Ramos (cell line): Measurements from ENCODE around the gene ERP44.

Experiments
- in situ Hi-C: fragments of 300-500 bp; cut with MboI; formaldehyde crosslinking; loops from one replicate; pipeline ENCODE4 v1.14.3; 2022; ENCODE audit warnings: low sequenced_read_pairs; ENCODE audit not compliant: unreplicated experiment

Gene ERP44

DNA sequence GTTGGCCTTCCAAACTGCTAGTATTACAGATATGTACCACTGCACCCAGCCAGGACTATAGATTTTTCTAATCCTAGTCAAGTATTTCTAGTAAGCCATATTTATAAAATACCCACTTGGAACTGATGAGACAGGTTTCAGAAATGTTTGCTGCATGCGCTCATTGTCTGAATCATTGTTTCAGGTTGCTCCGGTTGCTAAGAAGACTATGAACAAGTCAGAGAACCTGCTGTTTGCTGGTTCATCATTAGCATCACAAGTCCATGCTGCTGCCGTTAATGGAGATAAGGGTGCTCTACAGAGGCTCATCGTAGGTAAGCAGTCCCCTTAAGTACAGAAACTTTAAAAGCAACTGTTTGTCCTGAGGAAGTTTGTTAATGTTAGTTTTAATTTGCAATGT, 5.5 kb upstream of the ERP44 start:
- in situ Hi-C loops = no loop called here

DNA sequence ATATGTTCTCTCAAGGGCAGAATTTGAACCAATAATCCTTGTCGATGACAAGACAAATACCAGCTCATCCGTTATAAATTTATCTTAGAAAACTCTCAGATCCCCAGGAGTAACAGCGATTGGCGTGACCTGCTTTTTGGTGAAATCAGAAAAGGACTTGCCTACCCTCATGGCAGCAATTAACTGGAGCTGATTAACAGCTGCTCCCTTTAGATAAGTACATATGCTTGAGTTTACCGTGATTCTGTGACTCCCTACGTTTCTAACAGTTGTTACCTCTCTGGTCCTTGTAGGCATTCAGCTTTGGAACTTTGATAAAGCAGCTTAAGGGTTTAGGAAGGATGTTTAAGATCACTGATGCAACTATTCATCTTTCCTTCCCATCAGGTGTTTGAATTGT, 2.8 kb upstream of the ERP44 start:
- in situ Hi-C loops = no loop called here

DNA sequence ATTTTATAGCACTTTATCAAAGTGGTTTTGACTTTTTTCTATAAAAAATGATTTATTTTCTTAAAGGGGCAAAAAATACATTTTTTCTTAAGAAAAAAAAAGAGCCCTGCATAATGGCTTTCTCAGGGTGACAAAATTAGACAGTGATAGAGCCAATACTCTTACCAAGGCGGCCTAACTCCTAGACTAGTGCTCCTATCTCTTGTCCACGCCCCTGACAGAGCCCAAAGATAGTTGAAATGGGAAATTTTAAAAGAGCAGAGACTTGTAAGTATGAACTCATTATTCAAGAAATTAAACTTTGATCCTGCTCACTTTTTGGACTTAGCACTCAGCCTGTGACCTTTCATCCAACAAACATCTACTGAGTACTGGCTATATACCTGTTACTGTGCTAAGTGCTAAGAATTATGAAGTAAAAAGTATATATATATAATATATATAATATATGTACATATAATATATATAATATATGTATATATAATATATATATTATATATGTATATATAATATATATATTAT, 1.4 kb upstream of the ERP44 start:
- in situ Hi-C loops = no loop called here

DNA sequence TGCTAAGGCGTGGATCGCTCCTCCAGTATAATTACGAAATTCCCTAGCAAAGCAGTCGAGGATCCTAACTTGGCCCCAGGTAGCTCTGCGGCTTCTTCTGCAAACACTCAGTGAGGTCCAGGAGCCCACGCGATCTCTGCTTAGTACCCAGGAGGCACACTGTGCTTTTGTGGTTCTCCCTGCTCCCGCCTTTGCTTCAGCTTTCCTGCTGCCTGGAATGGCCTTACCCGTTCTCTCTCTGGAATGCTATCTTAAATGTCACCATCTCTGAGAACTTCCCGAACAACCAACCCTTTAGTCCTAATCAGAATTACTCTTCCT, 882 bp upstream of the ERP44 start:
- in situ Hi-C loops = loop anchor here (25.0 kb wide), 1 partner anchor 1987 kb away; the partner anchor contains the start of gene TRIM14

DNA sequence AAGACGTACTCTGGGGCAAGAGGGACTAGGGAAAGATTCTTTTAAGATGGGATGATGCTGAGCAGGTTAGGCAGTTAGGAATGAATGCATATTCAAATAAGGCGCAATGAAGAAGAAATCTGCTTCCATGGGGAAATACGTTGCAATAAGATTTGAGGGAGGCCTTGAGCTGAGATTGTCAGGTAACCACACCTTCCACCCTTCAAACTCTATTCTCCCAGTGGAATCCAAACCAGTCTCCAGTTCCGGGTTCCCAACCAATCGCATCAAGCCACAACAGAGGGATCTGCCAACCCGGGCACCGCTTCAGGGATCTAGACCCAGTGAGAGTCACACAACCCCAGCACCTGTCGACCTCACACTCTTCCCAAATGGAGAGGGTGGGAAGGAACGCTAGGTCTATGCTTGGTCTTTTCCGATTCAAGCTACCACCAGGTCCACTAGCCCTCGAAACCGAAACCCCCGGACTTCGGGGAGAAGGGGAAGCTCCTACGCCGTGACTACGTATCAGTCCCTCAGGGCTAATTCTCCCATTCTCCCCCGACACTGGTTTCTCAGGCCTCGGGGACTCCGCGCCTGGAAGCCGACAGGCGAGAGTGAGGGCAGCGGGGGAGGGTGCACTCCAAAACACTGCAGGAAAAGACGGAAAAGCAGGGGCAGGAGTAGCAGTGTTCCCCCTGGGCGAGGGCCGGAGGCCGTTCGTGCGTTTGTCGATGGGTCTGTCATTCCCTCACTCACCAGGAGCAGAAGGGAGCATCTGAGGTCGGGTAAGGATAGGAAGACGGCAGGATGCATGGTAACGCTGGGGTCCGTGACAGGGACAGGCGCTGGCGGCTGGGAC, 534 bp downstream of the ERP44 start:
- in situ Hi-C loops = loop anchor here (25.0 kb wide), 1 partner anchor 1986 kb away; the partner anchor contains the start of gene TRIM14

DNA sequence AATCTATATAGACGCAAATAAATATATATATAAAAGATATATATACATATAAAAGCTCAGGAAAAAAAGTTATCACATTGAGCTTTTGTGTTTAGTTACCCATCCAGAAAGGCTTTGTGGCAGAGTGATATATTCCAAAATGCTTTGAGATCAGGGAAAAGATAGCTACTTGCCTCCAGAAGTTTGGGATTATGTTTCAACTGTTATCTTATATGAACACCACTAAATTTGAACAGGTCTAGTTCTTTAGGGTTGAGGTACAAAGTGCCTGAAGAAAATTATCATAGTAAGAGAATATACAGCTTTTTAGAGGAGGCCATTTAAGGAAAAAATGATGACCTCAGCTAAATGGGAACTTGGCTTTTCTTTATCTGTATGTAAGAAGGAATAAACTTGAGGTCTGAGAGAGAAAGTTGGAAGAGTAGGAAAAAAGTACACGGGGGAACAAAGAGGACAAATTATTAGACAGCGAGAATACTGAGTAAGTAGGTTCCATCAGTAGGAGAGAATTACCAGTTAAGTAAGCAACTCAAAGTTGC, 2.4 kb downstream of the ERP44 start:
- in situ Hi-C loops = loop anchor here (25.0 kb wide), 1 partner anchor 1984 kb away; the partner anchor contains the start of gene TRIM14

DNA sequence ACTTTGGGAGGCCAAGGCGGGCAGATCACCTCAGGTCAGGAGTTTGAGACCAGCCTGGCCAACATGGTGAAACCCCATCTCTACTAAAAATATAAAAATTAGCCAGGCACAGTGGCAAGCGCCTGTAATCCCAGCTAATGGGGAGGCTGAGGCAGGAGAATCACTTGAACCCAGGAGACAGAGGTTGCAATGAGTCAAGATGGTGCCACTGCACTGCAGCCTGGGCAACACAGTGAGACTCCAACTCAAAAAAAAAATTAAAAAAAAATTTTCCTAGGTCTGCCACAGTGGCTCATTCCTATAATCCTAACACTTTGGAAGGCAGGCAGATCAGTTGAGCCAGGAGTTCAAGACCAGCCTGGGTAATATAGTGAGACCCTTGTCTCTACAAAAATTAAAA, 4.4 kb downstream of the ERP44 start:
- in situ Hi-C loops = loop anchor here (25.0 kb wide), 1 partner anchor 1982 kb away; the partner anchor contains the start of gene TRIM14

DNA sequence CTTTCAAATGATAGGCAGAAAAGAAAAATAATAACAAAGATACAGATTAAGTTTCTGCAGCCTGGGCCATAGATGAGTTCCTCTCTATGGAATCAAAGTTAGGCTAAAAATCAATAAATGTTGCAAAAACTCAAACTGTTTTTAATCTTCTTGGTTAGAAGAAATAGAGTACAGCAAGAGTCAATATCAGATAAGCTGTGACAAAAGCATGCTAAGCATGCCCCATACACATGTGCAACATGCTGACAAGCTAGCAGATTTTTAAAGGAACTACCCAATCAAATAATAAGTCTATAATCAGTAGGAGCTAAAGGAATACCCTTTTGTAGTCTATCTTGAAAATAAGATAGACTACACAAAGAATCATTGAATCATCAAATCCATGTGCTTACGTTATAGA, 6.7 kb downstream of the ERP44 start:
- in situ Hi-C loops = loop anchor here (25.0 kb wide), 1 partner anchor 1980 kb away; the partner anchor contains the start of gene TRIM14

DNA sequence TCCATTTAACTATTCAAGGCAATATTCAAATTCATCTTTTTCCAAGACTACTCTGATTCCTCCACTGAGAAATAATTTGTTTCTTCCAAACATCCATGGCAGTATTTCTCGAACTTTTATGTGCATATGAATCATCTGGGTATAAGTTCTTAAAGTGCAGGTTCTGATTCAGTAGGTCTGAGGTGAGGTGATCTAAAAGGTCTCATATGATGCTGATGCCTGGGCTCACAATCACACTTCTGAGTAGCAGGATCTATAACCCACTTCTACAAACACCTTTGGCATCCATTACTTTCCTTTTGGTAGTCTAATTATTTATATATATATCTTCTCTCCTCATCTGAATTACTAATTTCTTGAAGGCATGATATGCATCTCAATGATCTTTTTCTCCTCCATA, 7.2 kb downstream of the ERP44 start:
- in situ Hi-C loops = loop anchor here (25.0 kb wide), 1 partner anchor 1979 kb away; the partner anchor contains the start of gene TRIM14

DNA sequence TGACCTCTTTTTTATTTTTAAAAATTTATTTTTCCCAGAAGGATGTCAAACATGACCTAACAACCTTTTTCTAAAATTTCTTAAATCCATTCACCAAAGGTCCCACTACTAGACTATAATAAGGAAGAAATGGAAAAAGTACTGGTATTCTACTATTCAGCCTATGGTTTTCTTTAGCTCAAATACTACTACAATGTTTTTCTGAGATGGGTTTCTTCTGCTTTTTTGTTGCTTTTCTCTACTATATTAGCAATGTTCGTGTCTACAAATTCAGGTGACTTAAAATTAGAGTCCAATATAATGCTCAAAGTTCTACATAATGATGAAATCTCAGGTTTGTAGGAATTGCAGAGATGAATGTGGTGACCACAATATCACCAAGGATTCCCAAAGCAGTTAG, 7.9 kb downstream of the ERP44 start:
- in situ Hi-C loops = loop anchor here (25.0 kb wide), 1 partner anchor 1979 kb away; the partner anchor contains the start of gene TRIM14

DNA sequence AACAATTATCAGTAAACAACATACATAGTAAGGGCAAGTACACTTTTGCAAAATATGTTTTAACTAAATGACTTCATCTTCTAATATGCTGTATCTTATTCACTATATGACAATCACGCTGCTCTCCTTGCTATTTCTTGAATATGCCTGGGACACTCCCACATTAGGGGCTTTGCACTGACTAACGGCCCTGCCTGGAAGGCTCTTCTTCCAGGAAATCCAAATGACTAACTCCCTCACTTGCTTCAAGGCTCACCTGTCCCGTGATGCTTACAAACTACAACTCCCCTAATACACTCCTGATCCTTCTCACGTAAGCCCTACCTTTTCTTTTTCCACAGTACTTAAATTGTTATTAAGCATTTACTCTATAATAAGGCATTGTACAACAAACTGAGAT, 10.6 kb downstream of the ERP44 start:
- in situ Hi-C loops = loop anchor here (25.0 kb wide), 1 partner anchor 1976 kb away; the partner anchor contains the start of gene TRIM14

DNA sequence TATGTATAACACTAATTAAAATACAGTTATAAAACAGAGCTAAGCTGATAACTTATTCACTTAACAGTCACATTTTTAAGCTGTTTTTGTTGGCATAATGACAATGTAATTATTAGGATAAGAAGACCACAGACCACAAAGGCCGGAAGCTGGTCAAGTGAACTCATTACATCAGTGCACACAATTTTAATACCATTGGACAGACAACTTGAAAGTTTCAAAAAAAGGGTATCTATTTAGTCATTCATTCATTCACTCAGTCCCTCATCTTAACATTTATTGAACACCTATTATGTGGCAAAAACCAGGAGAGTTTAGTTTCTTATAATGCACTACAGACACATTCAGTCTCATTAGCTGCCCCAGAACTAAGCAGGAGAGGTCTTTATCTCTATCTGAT, 11.6 kb downstream of the ERP44 start:
- in situ Hi-C loops = loop anchor here (25.0 kb wide), 1 partner anchor 1975 kb away; the partner anchor contains the start of gene TRIM14

DNA sequence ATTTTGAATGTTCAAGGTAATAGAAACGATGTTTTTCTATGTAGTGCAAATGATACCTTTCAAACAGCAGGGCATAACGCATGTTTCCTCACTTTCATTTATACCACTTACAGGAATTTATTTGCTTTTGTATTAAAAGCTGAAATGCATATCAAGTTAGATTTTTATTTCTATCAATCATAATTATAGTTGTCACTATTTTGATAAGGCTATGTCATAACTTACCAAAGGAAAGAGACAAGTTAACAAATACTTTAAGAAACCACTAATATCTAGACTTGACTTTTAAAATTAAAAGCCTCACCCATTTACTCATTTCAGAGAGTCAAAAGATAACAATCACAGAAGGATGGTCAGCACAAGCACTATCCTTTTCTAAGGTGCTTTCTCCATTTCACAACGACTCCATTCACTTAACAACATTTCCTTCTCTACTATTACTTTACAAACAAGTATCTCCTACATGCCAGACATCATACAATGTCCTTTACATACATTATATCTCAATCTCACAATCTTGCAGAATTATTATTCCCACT, 12.6 kb downstream of the ERP44 start:
- in situ Hi-C loops = loop anchor here (25.0 kb wide), 1 partner anchor 1974 kb away; the partner anchor contains the start of gene TRIM14

DNA sequence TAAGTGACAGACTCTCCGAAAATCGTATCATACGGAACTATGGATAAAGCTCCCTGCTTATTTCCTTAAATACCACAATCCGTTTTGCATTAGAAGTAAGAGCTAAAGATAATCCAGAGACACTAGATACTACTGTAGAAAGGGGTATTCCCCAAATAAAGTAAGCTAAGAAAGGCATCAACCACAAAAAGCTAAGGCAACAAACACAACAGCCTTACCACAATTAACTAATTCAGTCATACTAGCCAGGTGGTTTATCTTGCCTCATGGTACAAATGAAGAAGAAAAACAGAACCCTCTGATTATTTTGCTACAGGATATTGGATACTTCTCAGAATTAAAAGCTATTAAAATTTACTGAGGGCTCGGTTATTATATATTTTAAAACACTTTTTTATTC, 14.1 kb downstream of the ERP44 start:
- in situ Hi-C loops = loop anchor here (25.0 kb wide), 1 partner anchor 1972 kb away; the partner anchor contains the start of gene TRIM14

DNA sequence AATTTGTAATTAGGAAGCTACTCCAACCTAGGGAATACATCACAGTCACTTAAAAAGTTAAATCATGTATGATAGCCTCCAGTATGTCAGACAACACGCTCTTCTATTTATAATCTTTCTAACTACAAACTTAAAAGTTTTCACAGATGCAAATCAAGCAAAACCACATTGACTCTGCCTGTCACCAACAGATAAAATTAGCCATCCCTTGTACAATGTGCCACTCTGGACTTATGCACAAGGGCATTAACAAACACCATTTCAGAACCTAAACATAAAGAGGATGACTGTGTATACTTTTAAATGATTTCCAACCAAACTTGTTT, 14.7 kb downstream of the ERP44 start:
- in situ Hi-C loops = loop anchor here (25.0 kb wide), 1 partner anchor 1972 kb away; the partner anchor contains the start of gene TRIM14

DNA sequence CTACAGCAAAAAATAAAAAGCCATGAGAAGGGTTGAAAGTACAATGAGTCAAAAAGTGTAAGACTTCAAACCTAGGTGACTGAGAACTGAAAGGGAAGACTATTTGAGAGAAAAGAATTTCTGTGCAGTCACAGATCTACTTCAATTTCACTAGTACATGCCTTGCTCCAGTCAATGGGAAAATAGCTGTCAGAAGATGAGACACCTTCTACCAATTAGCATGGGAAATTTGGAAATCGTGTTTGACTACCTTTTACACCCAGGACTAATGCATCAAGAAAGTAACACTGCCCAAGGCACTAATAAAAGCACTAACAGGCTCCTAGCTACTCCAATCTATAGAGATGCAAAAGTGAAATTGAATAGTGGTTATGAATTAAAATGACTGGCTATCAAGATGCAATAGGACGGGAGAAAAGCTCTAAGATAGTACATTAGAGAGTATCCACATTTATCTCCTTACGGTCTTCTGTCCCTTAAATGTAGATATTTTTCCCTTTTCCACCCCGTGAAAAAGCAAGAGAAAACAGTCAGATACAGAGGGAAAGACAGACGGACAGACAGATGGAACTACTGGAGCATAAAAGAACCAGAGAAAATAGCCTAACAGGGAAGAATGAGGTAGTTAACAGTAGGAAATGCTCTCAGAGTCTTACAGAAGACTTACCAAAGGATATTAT, 15.2 kb downstream of the ERP44 start:
- in situ Hi-C loops = loop anchor here (25.0 kb wide), 1 partner anchor 1971 kb away; the partner anchor contains the start of gene TRIM14

DNA sequence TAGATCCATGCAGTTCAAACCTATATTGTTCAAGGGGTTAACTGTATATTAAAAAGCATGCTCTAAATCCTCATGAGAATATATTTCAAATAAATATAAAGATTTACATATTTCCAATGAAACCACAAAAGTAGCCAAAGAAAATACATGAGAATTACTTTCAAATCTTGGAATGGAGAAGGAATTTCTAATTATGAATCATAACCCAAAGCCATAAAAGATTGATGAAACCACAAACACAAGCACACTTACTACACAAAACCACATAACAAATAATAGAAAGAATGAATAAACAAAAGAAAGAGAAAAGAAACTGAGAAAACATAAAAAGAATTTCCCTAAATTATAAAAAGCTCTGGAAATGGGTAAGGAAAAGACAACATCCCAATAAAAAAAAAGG, 16.0 kb downstream of the ERP44 start:
- in situ Hi-C loops = loop anchor here (25.0 kb wide), 1 partner anchor 1970 kb away; the partner anchor contains the start of gene TRIM14

DNA sequence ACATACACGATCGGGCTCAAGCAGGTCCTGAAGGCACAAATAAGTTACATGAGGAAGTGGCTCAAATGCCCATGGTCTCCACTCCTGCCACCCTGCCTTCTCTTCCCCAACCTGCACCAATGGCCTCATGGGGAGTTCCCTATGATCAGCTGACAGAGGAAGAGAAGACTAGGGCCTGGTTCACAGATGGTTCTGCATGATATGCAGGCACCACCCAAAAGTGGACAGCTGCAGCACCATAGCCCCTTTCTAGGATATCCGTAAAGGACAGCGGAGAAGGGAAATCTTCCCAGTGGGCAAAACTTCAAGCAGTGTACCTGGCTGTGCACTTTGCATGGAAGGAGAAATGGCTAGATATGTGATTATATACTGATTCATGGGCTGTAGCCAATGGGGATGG, 22.5 kb downstream of the ERP44 start:
- in situ Hi-C loops = loop anchor here (25.0 kb wide), 1 partner anchor 1964 kb away; the partner anchor contains the start of gene TRIM14

DNA sequence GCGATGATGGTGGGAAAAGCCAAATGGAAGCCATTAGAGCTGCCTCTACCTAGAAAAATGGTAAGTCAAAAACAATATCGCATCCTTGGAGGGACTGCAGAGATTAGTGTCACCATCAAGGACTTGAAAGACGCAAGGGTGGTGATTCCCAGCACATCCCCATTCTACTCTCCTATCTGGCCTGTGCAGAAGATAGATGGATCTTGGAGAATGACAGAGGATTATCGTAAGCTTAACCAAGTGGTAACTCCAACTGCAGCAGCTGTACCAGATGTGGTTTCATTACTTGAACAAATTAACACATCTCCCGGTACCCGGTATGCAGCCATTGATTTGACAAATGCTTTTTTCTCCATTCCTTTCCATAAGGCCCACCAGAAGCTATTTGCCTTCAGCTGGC, 23.8 kb downstream of the ERP44 start:
- in situ Hi-C loops = loop anchor here (25.0 kb wide), 1 partner anchor 1963 kb away; the partner anchor contains the start of gene TRIM14

DNA sequence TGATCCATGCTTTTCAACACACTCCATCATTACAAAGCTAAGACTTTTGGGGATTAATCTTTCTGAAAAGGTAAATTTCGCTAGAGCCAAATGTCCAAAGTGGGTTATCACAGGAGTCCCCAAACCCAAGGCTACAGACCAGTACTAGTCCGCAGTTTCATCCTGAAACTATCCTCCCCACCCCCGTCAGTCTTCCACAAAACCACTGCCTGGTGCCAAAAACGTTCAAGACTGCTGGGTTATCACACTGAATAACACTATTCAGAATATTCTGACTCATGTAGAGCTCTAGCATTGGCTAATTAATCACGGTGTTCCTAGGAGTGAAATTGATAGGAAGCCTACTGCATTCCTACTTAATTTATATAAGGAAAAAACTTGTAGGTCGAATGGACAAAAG, 24.7 kb downstream of the ERP44 start:
- in situ Hi-C loops = no loop called here
